Osteoblast (primary cell): Measurements from ENCODE around the gene MPP1. TPM values are rescaled to one million over a fixed set of nuclear protein-coding genes. Genes with fewer than 3 reads are reported as not detected.

Experiments
- DNase-seq: peaks from one replicate; pipeline ENCODE4 v3.0.0; 2011; ENCODE audit warnings: low spot score, mixed read lengths; ENCODE audit not compliant: insufficient read length; ENCODE audit errors: missing footprints
- H2AFZ ChIP-seq: 2 replicates; pipeline ENCODE4 v1.6.0; 2011; ENCODE audit warnings: mild to moderate bottlenecking, low read length
- H3K27ac ChIP-seq: 2 replicates; pipeline ENCODE4 v1.5.1; 2011; ENCODE audit warnings: mild to moderate bottlenecking, low read depth, low read length, moderate library complexity
- H3K27me3 ChIP-seq: 2 replicates; pipeline ENCODE4 v1.6.0; 2012; ENCODE audit warnings: mild to moderate bottlenecking, control low read depth, inconsistent platforms, low read length, moderate library complexity; ENCODE audit not compliant: insufficient read depth
- H3K36me3 ChIP-seq: 2 replicates; pipeline ENCODE4 v1.5.1; 2011; ENCODE audit warnings: mild to moderate bottlenecking, low read length, control low read depth, moderate library complexity; ENCODE audit not compliant: insufficient read depth
- H3K4me1 ChIP-seq: 2 replicates; pipeline ENCODE4 v1.5.1; 2011; ENCODE audit warnings: mild to moderate bottlenecking, low read length, control low read depth, moderate library complexity; ENCODE audit not compliant: insufficient read depth
- H3K4me2 ChIP-seq: 2 replicates; pipeline ENCODE4 v1.6.0; 2011; ENCODE audit warnings: mild to moderate bottlenecking, low read length; ENCODE audit not compliant: insufficient read depth
- H3K4me3 ChIP-seq: fragments of 200-600 bp; sonication (generic); 3 replicates; pipeline ENCODE4 v1.5.1; 2012; ENCODE audit warnings: mild to moderate bottlenecking, low read length, inconsistent platforms; ENCODE audit not compliant: insufficient read depth
- H3K79me2 ChIP-seq: 2 replicates; pipeline ENCODE4 v1.6.0; 2012; ENCODE audit warnings: mild to moderate bottlenecking, low read length, control low read depth, inconsistent platforms; ENCODE audit not compliant: insufficient read depth
- H3K9me3 ChIP-seq: 2 replicates; pipeline ENCODE4 v1.5.1; 2011; ENCODE audit warnings: low read depth, low read length, control low read depth
- H4K20me1 ChIP-seq: 2 replicates; pipeline ENCODE4 v1.6.0; 2012; ENCODE audit warnings: mild to moderate bottlenecking, low read length, control low read depth; ENCODE audit not compliant: insufficient read depth
- CTCF ChIP-seq: IDR thresholded peaks from 2 replicates; pipeline ENCODE4 v1.5.1; 2011; ENCODE audit warnings: mild to moderate bottlenecking, low read depth, low read length, moderate library complexity; ENCODE audit errors: extremely low read depth
- total RNA-seq: library from RNA; depleted of rRNA; stranded (reverse); fragments of >200 nt; gene quantifications from 2 replicates; pipeline ENCODE4 v1.2.3, GENCODE V29; 2012

The MPP1 gene
- total RNA-seq, 1 donor = 14.8 TPM

- no peaks in the 10 kb centered on the region for H3K36me3 ChIP-seq
- H3K27me3 ChIP-seq = peaks cover 20% of the 10 kb centered on the region
- DNase-seq = no peak
- H2AFZ ChIP-seq = peak within 1 kb of the TSS; percentile 80
- H3K27ac ChIP-seq = no peak within 1 kb of the TSS
- H3K4me2 ChIP-seq = peak within 1 kb of the TSS; percentile 80
- H3K4me3 ChIP-seq = peak within 1 kb of the TSS; percentile 67
- no peaks in the 10 kb centered on the region for H4K20me1 ChIP-seq
- no peaks in the 10 kb centered on the region for H3K9me3 ChIP-seq
- no peak for TF ChIP-seq CTCF
- H3K4me1 ChIP-seq = peaks cover 13% of the 10 kb centered on the region
- H3K79me2 ChIP-seq = no peaks in the 10 kb centered on the region
Measured at GRCh38 chrX:154750301-154751202, 54.7 kb downstream of the MPP1 start, which contains the start of gene GAB3. TSS of gene GAB3 (minus strand) at chrX:154751077. CDS start at chrX:154751025, 52 bp downstream.

- Histone ChIP-seq H2AFZ (no peak overlapping the region), H3K27ac (no peak overlapping the region), H3K79me2 (no peaks in the 10 kb centered on the region), H3K9me3 (no peaks in the 10 kb centered on the region), H4K20me1 (no peaks in the 10 kb centered on the region), H3K4me2 (peak overlapping the region; percentile 80), H3K4me3 (peak overlapping the region; percentile 67), H3K27me3 (peaks cover 20% of the 10 kb centered on the region), H3K4me1 (peaks cover 13% of the 10 kb centered on the region), H3K36me3 (no peaks in the 10 kb centered on the region)
- no peak for TF ChIP-seq CTCF
- no peak for DNase-seq
Measured at GRCh38 chrX:154749856-154750255, 55.4 kb downstream of the MPP1 start.

GRCh38 chrX:154748712-154749339, 56.5 kb downstream of the MPP1 start:
- Histone ChIP-seq H3K4me2 (peak overlapping the region; percentile 37), H3K9me3 (no peaks in the 10 kb centered on the region), H4K20me1 (no peaks in the 10 kb centered on the region), H3K27ac (no peak overlapping the region), H3K79me2 (no peaks in the 10 kb centered on the region), H2AFZ (peak overlapping the region; percentile 70), H3K4me3 (no peak overlapping the region), H3K36me3 (no peaks in the 10 kb centered on the region), H3K27me3 (peaks cover 20% of the 10 kb centered on the region), H3K4me1 (peaks cover 9% of the 10 kb centered on the region)
- TF ChIP-seq CTCF = peak; percentile 80
- peak; percentile 88 for DNase-seq

GRCh38 chrX:154742613-154743012, 62.7 kb downstream of the MPP1 start:
- H3K79me2 ChIP-seq = no peaks in the 10 kb centered on the region
- no peaks in the 10 kb centered on the region for H4K20me1 ChIP-seq
- H3K4me3 ChIP-seq = no peak overlapping the region
- no peak for DNase-seq
- H3K27ac ChIP-seq = no peak overlapping the region
- H2AFZ ChIP-seq = no peak overlapping the region
- no peaks in the 10 kb centered on the region for H3K9me3 ChIP-seq
- no peaks in the 10 kb centered on the region for H3K27me3 ChIP-seq
- no peak for TF ChIP-seq CTCF
- no peak overlapping the region for H3K4me2 ChIP-seq
- peaks cover 4% of the 10 kb centered on the region for H3K4me1 ChIP-seq
- no peaks in the 10 kb centered on the region for H3K36me3 ChIP-seq
